Uterus (tissue), 4 donors: ENCODE data around the gene IGF2R. TPM values are rescaled to one million over a fixed set of nuclear protein-coding genes. Genes with fewer than 3 reads are reported as not detected.

ENCODE experiments used
- DNase-seq, 2 donors: peaks; one replicate each; pipeline ENCODE4 v3.0.0-alpha.2; 2019 to 2020
- H3K27ac ChIP-seq, 2 donors: fragments of 200-600 bp; sonication (generic); 1 replicate in 1 of 2; 2 replicates in 1 of 2; pipeline ENCODE4 v1.5.1; 2016 to 2018
- H3K27me3 ChIP-seq, 2 donors: fragments of 200-600 bp; sonication (generic); one replicate each; pipeline ENCODE4 v1.5.1; 2018 to 2019; ENCODE audit warnings: control low read depth in 1 of 2
- H3K36me3 ChIP-seq, 2 donors: fragments of 200-600 bp; sonication (generic); one replicate each; pipeline ENCODE4 v1.5.1; 2019; ENCODE audit warnings: control low read depth in 1 of 2
- H3K4me1 ChIP-seq, 2 donors: fragments of 200-600 bp; sonication (generic); one replicate each; pipeline ENCODE4 v1.5.1; 2018 to 2019; ENCODE audit warnings: control low read depth in 1 of 2
- H3K4me3 ChIP-seq, 2 donors: fragments of 200-600 bp; sonication (generic); 1 replicate in 1 of 2; 2 replicates in 1 of 2; pipeline ENCODE4 v1.5.1; 2018 to 2019; ENCODE audit warnings: mild to moderate bottlenecking in 1 of 2
- H3K9me3 ChIP-seq, 2 donors: fragments of 200-600 bp; sonication (generic); one replicate each; pipeline ENCODE4 v1.5.1; 2019; ENCODE audit warnings: control low read depth in 1 of 2
- CTCF ChIP-seq, 4 experiments: fragments of 200-600 bp in 2 of 4; fragments of 450-650 bp in 2 of 4; sonication (generic) in 2 of 4; IDR thresholded peaks; one replicate each; pipeline ENCODE4 v1.5.1; 2016 to 2019; ENCODE audit warnings: antibody characterized with exemption in 4 of 4, mild to moderate bottlenecking in 2 of 4, moderate library complexity in 1 of 4
- POLR2A ChIP-seq, 2 donors: fragments of 450-650 bp; IDR thresholded peaks; one replicate each; pipeline ENCODE4 v1.6.1; 2016; ENCODE audit warnings: antibody characterized with exemption in 2 of 2, mild to moderate bottlenecking in 1 of 2, moderate library complexity in 1 of 2
- intact Hi-C: fragments of 100-400 bp; cut with DNase I; formaldehyde crosslinking; loops from one replicate; pipeline ENCODE4 v1.15.1; 2023; ENCODE audit warnings: low total_unique reads
- total RNA-seq, 4 donors: library from RNA; depleted of rRNA in 3 of 4; stranded (reverse); fragments of >200 nt in 3 of 4; gene quantifications; one replicate each; pipeline versions ENCODE4 v1.1.0 to v1.2.4, GENCODE V29; 2014 to 2023
- donor health status: DM: yes; HTN: yes; CAD: no.

The IGF2R gene
- total RNA-seq, 4 donors from 2014 or later = 36.5 to 91.7 (median 61.7) TPM

- DNase-seq = no peak
- TF ChIP-seq CTCF (IDR thresholded peaks at IDR 0.05) = no peak
- TF ChIP-seq POLR2A (IDR thresholded peaks at IDR 0.05) = no peak
- intact Hi-C loops = no loop called here
- Histone ChIP-seq H3K27ac (no peak overlapping the region), H3K4me3 (no peak overlapping the region), H3K9me3 (no peaks in the 10 kb centered on the region), H3K36me3 (no peaks in the 10 kb centered on the region), H3K27me3 (no peaks in the 10 kb centered on the region), H3K4me1 (no peaks in the 10 kb centered on the region)
Measured at GRCh38 chr6:160069050-160069454, 100.2 kb downstream of the IGF2R start.

GRCh38 chr6:160069459-160069858, 100.6 kb downstream of the IGF2R start:
- Histone ChIP-seq H3K4me1 (no peaks in the 10 kb centered on the region), H3K4me3 (no peak overlapping the region), H3K9me3 (no peaks in the 10 kb centered on the region), H3K27ac (no peak overlapping the region), H3K27me3 (no peaks in the 10 kb centered on the region), H3K36me3 (no peaks in the 10 kb centered on the region)
- no peak for DNase-seq
- TF ChIP-seq CTCF (IDR thresholded peaks at IDR 0.05) = no peak
- TF ChIP-seq POLR2A (IDR thresholded peaks at IDR 0.05) = no peak
- intact Hi-C loops = no loop called here

GRCh38 chr6:160070427-160070826, 101.5 kb downstream of the IGF2R start:
- H3K27ac ChIP-seq = no peak overlapping the region
- no peak overlapping the region for H3K4me3 ChIP-seq
- no peak for TF ChIP-seq POLR2A (IDR thresholded peaks at IDR 0.05)
- TF ChIP-seq CTCF (IDR thresholded peaks at IDR 0.05) = no peak
- no peaks in the 10 kb centered on the region for H3K4me1 ChIP-seq
- no peaks in the 10 kb centered on the region for H3K27me3 ChIP-seq
- no peak for DNase-seq
- H3K9me3 ChIP-seq = no peaks in the 10 kb centered on the region
- no peaks in the 10 kb centered on the region for H3K36me3 ChIP-seq
- intact Hi-C loops = no loop called here

DNA sequence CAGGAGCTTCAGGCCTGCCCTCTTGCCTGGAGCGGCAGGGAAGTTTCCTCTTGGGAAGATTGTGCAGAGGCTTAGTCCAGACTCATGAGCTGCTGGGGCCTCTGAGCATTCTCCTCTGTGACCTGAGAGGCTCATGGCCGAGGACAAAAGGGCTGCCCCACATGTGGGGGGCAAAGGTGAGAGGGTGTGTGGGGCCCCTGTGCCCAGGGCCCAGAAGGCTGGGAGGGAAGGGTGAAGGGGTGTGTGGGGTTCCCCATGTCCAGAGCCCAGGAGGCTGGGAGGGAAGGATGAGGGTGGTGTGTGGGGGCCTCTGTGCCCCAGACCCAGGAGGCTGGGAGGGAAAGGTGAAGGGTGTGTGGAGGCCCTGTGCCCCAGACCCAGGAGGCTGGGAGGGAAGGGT, 101.9 kb downstream of the IGF2R start:
- H3K36me3 ChIP-seq = no peaks in the 10 kb centered on the region
- H3K27ac ChIP-seq = no peak overlapping the region
- intact Hi-C loops = no loop called here
- TF ChIP-seq CTCF (IDR thresholded peaks at IDR 0.05) (no peak), POLR2A (IDR thresholded peaks at IDR 0.05) (no peak)
- no peaks in the 10 kb centered on the region for H3K27me3 ChIP-seq
- no peaks in the 10 kb centered on the region for H3K9me3 ChIP-seq
- no peaks in the 10 kb centered on the region for H3K4me1 ChIP-seq
- no peak overlapping the region for H3K4me3 ChIP-seq
- no peak for DNase-seq

DNA sequence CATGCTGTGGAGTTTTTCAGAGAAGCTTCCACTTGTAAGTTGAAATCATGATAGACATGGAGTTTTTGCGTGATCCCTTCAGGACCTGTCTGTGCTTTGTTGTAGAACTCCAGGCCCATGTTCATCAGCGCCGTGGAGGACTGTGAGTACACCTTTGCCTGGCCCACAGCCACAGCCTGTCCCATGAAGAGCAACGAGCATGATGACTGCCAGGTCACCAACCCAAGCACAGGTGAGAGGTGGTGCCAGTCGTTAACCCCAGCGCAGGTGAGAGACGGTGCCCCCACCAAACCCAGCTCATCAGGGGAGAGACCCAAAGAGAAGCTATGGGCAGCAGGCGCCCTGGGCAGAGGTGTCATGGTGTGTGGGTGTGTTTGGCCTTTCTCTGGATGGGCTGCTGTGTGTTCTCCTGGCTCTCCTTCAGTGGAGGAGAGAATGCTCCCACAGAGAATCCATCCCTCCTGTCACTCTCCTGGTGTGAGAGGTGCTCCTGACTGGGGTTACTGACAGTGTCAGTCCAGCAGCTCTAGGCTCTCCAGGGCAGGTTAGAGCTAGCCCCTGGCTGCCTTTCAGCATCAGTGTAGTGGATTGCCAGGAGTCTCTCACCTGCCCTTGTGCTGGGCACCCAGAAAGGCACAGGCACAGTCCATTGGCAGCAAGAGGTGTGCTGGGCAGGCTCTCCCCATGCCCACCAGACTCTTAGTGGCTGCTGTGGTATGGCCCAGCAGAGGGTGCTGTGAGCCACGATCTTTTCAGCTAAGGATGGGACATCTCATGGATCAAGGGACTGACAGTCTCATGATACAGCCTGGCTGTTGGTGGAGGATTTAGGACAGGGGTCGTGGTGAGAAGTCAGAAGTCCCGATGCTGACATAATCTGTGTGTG, 103.2 kb downstream of the IGF2R start:
- Histone ChIP-seq H3K4me1 (no peaks in the 10 kb centered on the region), H3K4me3 (no peak overlapping the region), H3K36me3 (no peaks in the 10 kb centered on the region), H3K27ac (no peak overlapping the region), H3K9me3 (no peaks in the 10 kb centered on the region), H3K27me3 (no peaks in the 10 kb centered on the region)
- DNase-seq = no peak
- intact Hi-C loops = no loop called here
- TF ChIP-seq POLR2A (IDR thresholded peaks at IDR 0.05) (no peak), CTCF (IDR thresholded peaks at IDR 0.05) (no peak)
